ENCODE measurements around the gene EYA2.

The EYA2 gene

DNA sequence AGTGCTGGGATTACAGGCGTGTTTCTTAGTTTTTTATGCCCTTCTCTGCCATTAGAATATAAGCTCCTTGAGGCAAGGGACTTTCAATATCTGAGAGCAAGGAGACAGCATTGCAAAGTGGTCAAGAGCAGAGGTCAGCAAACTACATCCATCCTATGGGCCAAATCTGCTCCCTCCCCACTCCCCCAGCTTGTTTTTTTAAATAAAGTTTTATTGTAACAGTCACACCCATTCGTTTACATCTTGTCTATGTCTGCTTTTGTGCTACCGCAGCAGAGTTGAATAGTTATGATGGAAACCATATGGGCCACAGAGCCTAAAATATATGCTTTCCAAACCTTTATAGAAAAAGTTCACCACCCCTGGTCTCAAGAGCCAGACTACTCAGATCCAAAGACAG, 227.9 kb downstream of the EYA2 start:
- no peak for DNase-seq

DNA sequence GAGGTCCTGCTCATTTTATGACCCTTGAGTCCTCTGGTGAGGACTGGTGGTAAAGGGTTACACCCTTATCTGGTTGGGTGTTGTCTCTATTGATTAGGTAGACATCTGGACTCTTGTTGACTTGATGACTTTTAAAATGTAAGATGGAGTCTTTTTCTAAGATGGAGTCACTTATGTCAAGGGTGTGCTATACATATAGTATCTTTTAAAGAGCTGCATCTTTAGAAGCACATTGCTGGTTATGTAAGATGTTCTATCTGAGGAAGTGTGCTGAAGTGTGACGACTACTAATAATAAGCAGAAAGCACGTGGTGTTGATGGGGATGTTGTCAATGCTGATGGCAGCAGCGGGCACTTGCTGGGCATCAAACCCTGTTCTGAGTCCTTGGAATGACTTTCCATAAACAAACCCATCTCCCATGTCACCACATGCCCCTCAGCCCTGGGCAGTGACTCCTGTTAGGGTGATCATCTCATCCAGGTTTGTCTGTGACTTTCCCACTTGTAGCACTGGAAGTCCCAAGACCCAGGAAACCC, 229.6 kb downstream of the EYA2 start:
- no peak for DNase-seq

DNA sequence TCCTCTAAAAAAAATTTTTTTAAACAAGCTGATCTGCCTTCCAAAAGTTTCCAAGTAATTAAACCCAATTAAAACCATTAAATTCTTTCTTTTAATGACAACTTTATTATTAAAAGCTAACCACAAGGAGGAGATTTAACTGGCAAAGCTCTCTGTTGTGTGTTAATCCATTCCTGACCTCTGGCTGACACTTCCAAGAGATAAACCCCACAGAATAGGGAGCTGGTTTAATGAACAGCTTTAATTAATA, 230.8 kb downstream of the EYA2 start:
- no peak for DNase-seq

GRCh38 chr20:47125758-47126591, 231.3 kb downstream of the EYA2 start:
- no peak for DNase-seq

DNA sequence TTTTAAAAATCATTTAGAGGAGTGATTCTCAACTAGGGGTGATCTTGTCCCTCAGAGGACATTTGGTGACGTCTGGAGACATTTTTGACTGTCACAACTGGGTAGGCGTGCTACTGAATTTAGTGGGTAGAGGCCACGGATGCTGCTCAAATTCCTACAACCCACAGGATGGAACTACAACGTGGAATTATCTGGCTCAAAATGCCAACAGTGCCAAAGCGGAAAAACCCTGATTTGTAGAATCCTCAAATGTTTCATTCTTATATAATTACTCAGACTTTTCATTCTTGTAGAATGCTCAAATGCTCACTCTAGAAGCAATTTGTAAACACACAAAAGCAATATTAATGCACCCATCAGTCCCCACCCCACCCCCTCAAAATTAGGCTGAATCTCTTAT, 232.1 kb downstream of the EYA2 start:
- DNase-seq, result no peak

DNA sequence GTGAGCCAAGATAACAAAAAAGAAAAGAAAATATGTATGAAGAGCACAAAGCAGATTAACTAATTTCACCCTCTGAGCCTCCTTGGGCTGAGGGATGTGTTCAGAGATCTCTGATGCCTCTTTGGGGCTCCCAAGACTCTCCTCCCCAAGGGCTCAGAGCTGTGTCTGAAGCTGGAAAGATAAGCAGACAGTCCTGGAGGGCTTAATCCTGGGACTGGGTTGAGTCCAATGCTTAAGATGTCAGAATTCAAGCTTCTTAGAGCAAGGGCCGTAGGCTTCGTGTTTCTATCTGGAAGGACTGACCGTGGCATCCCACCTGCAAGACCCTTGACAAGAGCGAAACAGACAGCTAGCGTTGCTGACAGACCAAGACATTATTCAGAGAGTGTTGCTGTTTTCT, 232.9 kb downstream of the EYA2 start:
- DNase-seq, result no peak

GRCh38 chr20:47127999-47128398, 233.4 kb downstream of the EYA2 start:
- DNase-seq, result no peak

DNA sequence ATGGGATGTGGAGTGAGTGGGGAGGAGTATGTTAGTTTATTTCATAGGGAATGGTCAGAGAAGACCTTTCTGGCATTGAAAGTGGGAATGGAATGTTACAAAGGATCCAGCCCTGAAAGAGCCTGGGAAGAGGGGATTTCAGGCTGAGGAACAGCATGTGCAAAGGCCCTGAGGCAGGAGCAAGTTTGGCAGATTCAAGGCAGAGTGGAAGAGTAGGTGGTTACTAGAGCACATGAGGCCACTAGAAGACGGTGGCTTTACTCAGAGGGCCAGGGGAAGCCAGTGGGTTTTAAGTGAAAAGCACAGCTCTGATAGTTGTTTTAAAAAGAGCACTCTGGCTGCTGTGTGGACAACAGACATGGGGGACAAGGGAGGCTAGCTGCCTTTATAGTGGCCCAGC, 234.7 kb downstream of the EYA2 start:
- DNase-seq, result no peak

- DNase-seq, result no peak
Measured at GRCh38 chr20:47133809-47134456, 239.3 kb downstream of the EYA2 start.

- no peak for DNase-seq
Measured at GRCh38 chr20:47136782-47137181, 242.1 kb downstream of the EYA2 start.

- DNase-seq, result no peak
Measured at GRCh38 chr20:47137231-47137870, 242.7 kb downstream of the EYA2 start.

GRCh38 chr20:47139934-47140535, 245.4 kb downstream of the EYA2 start:
- DNase-seq, result no peak

DNA sequence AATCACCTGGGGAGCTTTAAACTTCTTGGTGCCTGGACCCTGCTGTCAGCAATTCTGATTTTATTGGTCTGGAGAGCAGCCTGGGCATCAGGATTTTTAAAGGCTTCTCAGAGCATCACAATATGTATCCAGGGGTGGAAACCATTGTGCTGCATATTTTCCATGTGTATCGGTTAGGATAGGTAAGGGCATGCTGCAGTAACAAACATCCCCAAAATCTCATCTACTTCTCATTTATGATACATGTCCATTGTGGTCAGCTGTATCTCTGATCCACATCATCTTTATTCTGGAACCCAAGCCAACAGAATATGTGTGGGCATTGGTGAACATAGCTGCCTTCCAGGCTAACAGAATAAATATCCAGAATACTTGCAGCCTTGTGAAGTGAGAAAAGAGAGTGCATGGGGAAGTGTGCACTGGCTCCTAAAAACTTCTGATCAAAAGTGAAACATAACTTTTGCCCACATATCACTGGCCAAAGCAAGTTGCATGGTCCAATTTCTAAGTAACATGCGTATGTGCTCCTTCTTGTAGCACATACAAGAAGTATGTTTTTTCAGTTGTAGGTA, 246.8 kb downstream of the EYA2 start:
- DNase-seq, result no peak

DNA sequence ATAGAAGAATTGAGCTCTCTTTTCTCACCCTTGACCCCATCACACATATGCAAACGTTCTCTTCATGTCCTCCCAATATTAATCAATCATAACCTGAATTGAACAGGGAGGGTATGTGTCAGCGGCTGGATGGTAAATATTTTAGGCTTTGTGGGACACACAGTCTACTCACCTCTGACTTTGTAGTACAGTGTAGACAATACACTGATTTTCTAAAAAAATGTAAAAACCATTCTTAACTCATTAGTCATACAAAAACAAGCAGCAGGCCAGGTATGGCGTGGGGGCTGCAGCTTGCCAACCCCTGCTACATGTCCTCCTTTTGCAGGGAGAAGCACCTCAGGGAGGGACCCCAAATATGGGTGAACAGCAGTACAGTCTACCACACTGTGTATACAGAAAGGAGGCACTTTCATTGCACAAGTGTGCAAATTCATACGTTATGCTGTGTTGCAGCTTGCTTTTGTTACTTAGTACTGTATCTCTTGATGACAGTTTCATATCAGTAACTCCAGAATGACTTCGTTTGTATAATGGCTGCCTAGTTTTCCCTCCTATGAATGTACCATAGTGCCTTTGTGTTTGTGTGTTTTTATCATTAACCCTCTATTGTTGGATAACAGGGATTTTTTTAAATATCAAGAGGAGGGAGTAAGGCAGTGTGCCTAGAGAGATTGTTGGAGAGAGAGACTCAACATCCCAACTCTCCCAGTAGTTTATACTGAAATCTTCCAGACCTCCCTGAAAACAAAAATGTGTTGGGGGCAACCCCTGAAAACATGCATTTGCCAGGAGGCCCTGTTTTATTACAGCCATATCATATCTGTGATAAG, 247.5 kb downstream of the EYA2 start:
- DNase-seq, result no peak

DNA sequence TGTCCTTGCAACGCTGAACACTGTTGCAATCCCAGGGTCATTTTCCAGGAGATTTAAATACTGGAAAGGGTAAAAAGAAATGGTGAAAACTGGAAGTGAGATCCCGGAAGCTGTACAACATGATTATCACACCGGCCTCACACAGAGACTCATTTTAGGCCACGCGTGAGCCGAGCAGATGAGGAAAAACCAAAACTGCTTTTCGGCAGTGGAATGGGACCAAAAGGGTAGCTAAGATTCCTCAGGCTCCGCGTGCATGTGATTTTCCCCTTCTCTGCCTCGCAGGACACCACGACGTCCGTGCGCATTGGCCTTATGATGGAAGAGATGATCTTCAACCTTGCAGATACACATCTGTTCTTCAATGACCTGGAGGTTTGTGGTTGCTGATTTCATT, 248.1 kb downstream of the EYA2 start:
- no peak for DNase-seq

DNA sequence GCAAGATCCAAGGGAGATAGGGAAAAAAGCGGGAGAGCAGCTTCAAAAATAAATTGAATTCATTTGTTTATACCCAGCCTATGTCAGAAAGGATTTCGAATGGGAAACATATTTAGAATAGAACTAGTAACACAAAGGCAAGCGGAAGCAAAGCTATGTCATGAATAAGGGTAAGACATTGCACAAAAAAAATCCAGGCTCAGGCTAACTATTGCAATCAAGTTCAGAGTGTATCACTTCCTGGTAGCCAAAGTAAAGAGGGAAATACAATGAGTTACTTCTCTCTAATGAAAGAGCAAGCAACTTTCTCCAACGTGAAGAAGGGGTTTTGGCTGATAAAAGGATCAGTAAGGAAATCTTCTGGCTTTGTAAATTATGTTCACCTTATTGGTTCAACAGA, 249.0 kb downstream of the EYA2 start:
- DNase-seq, result no peak

- DNase-seq, result no peak
Measured at GRCh38 chr20:47144463-47144862, 249.8 kb downstream of the EYA2 start.

DNA sequence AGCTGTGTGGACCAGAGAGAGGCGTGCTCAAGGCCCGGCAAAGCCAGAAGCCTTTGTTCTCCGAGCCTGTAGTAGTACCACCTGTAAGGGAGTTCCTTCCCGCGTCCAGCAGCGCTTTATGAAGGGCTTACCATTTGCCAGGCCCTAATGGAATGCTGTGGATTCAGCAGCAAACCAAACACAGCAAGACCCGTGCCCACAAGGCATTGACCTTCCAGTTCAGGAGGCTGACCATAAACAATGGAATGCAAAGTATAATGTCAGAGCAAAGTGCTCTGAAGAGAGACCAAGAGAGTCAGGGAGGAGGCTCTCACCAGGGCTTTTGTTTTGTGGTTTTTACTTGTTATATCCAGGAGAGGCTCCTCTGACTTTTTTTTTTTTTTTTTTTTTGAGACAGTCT, 252.0 kb downstream of the EYA2 start:
- DNase-seq, result no peak

- DNase-seq, result no peak
Measured at GRCh38 chr20:47148059-47148458, 253.4 kb downstream of the EYA2 start.

DNA sequence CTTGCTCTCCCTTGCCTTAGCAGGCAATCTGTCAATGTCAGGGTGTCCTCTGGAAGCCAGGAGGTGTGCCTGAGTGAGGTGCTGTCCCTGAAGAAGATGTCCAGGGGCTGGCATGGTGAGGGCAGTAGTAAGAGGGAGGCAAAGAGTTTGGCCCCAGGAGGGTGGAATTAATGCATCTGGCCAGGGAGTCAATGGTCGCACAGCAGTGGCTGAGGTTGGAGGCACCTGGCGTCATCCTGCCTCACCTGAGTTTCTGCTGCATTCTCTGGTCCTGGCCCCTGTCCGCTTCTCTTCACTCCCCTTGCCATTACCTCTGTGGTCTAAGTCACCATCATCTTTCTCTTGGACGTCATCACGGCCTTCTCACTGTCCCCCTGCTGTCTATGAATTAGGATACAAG, 255.3 kb downstream of the EYA2 start:
- DNase-seq, result no peak

GRCh38 chr20:47150403-47151152, 255.9 kb downstream of the EYA2 start:
- peak; percentile 10 for DNase-seq

DNA sequence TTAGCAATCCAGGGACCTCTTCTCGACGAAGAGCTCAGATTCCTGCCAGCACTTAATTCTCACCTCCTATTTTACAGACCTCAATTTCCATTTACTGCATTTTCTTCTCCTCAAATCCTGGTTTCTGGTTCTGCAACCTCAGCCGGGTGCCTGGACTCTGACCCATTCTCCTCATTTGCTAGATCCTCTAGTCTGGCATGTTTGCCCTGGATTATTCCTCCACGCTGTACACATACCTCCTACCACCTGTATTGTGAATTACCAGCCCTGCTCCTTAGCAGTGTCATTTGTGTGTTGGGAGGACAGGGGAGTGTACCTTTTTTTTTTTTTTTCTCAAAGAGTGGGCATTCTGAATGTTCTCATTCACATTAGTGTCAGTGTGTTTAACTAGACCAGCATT, 257.4 kb downstream of the EYA2 start:
- no peak for DNase-seq

Data from stimulated activated CD4-positive, alpha-beta T cell treated with anti-CD3 and anti-CD28 coated beads, Interleukin-1b, Interleukin-23, amount 100 ng/mL, for 48 hours (primary cell).